Mammary epithelial cell (primary cell): Measurements from ENCODE around the gene ITM2C.

ENCODE experiments used
- EZH2 ChIP-seq: IDR thresholded peaks from 2 replicates; pipeline ENCODE4 v1.6.1; 2012; ENCODE audit warnings: low read length, inconsistent platforms, borderline replicate concordance
- TF ChIP-seq, protein P1 (sequence below), 2 donors: IDR thresholded peaks in 1 of 2; conservative IDR thresholded peaks in 1 of 2; 2 replicates each; pipeline ENCODE4 v1.5.1; 2011 to 2012; ENCODE audit warnings: inconsistent platforms in 2 of 2, low read length in 2 of 2, mild to moderate bottlenecking in 2 of 2, control low read depth in 1 of 2, low read depth in 1 of 2; ENCODE audit not compliant: insufficient read depth in 1 of 2; ENCODE audit errors: extremely low read depth in 1 of 2

DNA sequence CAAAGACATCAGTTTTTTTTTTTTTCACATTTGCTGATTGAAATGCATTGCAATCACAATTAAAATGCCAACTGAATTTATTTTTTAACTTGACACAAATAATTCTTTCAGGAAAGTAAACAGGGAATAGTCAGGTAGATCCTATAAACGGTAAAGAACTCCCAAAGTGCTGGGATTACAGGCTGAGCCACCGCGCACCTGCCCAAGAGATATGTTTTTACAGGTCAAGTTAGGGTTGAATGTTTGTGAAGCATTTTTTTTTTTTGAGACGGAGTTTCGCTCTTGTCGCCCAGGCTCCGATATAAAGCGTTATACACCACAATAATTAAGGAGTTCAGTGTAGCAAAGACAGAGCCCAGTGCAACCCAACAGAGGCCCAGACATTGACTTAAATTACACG, 15.1 kb downstream of the ITM2C start:
- TF ChIP-seq, protein P1, sequence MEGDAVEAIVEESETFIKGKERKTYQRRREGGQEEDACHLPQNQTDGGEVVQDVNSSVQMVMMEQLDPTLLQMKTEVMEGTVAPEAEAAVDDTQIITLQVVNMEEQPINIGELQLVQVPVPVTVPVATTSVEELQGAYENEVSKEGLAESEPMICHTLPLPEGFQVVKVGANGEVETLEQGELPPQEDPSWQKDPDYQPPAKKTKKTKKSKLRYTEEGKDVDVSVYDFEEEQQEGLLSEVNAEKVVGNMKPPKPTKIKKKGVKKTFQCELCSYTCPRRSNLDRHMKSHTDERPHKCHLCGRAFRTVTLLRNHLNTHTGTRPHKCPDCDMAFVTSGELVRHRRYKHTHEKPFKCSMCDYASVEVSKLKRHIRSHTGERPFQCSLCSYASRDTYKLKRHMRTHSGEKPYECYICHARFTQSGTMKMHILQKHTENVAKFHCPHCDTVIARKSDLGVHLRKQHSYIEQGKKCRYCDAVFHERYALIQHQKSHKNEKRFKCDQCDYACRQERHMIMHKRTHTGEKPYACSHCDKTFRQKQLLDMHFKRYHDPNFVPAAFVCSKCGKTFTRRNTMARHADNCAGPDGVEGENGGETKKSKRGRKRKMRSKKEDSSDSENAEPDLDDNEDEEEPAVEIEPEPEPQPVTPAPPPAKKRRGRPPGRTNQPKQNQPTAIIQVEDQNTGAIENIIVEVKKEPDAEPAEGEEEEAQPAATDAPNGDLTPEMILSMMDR (conservative IDR thresholded peaks at IDR 0.05 in 1 of 2, IDR thresholded peaks at IDR 0.05 in 1 of 2; ENCODE audit: extremely low read depth in 1 of 2, insufficient read depth in 1 of 2, low read depth in 1 of 2, low read length in 2 of 2), result no peak
- TF ChIP-seq EZH2, result no peak
